HepG2 (cell line): ENCODE results near the gene NCDN. TPM values are rescaled to one million over a fixed set of nuclear protein-coding genes. Genes with fewer than 3 reads are reported as not detected.

ENCODE experiments used
- ARID5B ChIP-seq: IDR thresholded peaks from 2 replicates; pipeline ENCODE4 v1.4.0; 2020; ENCODE audit warnings: mild to moderate bottlenecking, missing genetic modification reagents
- BRD4 ChIP-seq: sonication (generic); formaldehyde crosslinking; IDR thresholded peaks from 2 replicates; pipeline ENCODE4 v1.4.0; 2020; ENCODE audit warnings: missing genetic modification reagents
- CEBPB ChIP-seq: IDR thresholded peaks from 2 replicates; pipeline ENCODE4 v1.6.1; 2011; ENCODE audit warnings: low read depth, low read length, improper control_type of control experiment, borderline replicate concordance
- GABPA ChIP-seq, 2 experiments: IDR thresholded peaks; 2 replicates each; pipeline ENCODE4 v1.6.1; 2011 to 2016; ENCODE audit warnings: low read depth in 2 of 2, low read length in 1 of 2, missing biosample characterization in 1 of 2, missing genetic modification characterization in 1 of 2
- GATAD2A ChIP-seq: IDR thresholded peaks from 2 replicates; pipeline ENCODE4 v1.6.1; 2016
- JUNB ChIP-seq: sonication (generic); formaldehyde crosslinking; IDR thresholded peaks from 2 replicates; pipeline ENCODE4 v1.8.0; 2022; ENCODE audit warnings: missing genetic modification reagents, mild to moderate bottlenecking, borderline replicate concordance
- MBNL3 ChIP-seq: fragments of 250-450 bp; sonication (Bioruptor Pico); conservative IDR thresholded peaks from 2 replicates; pipeline ENCODE4 v1.8.0; 2022; ENCODE audit warnings: mild to moderate bottlenecking, inconsistent platforms
- REPIN1 ChIP-seq: sonication (generic); formaldehyde crosslinking; IDR thresholded peaks from 2 replicates; pipeline ENCODE4 v1.8.0; 2022; ENCODE audit warnings: missing genetic modification reagents, low read depth, mild to moderate bottlenecking, borderline replicate concordance
- SIN3A ChIP-seq: IDR thresholded peaks from 2 replicates; pipeline ENCODE4 v1.6.1; 2011; ENCODE audit warnings: low read depth, mild to moderate bottlenecking, control low read depth, low read length, borderline replicate concordance
- SOX13 ChIP-seq, 3 experiments: fragments of 450-650 bp in 1 of 3; sonication (generic) in 1 of 3; formaldehyde crosslinking in 1 of 3; IDR thresholded peaks in 2 of 3; conservative IDR thresholded peaks in 1 of 3; 2 replicates each; pipeline versions ENCODE4 v1.5.0 to v1.6.1; 2016 to 2020; ENCODE audit warnings: antibody characterized with exemption in 1 of 3, mild to moderate bottlenecking in 1 of 3, missing compliant biosample characterization in 1 of 3, missing genetic modification reagents in 1 of 3, moderate library complexity in 1 of 3
- THAP11 ChIP-seq: IDR thresholded peaks from 2 replicates; pipeline ENCODE4 v1.6.1; 2016; ENCODE audit warnings: missing biosample characterization, missing genetic modification reagents
- TRIM24 ChIP-seq: sonication (generic); formaldehyde crosslinking; IDR thresholded peaks from 2 replicates; pipeline ENCODE4 v1.8.0; 2022; ENCODE audit warnings: mild to moderate bottlenecking, missing genetic modification reagents
- ZBTB38 ChIP-seq: sonication (generic); formaldehyde crosslinking; IDR thresholded peaks from 2 replicates; pipeline ENCODE4 v1.5.1; 2020; ENCODE audit warnings: mild to moderate bottlenecking, missing genetic modification reagents
- ZBTB49 ChIP-seq: sonication (generic); formaldehyde crosslinking; IDR thresholded peaks from 2 replicates; pipeline ENCODE4 v1.4.0; 2020; ENCODE audit warnings: missing genetic modification reagents, borderline replicate concordance
- ZNF18 ChIP-seq: sonication (generic); formaldehyde crosslinking; IDR thresholded peaks from 2 replicates; pipeline ENCODE4 v1.8.0; 2022; ENCODE audit warnings: mild to moderate bottlenecking, missing genetic modification reagents; ENCODE audit not compliant: insufficient replicate concordance
- ZNF558 ChIP-seq: sonication (generic); formaldehyde crosslinking; IDR thresholded peaks from 2 replicates; pipeline ENCODE4 v1.9.0; 2022; ENCODE audit warnings: mild to moderate bottlenecking, missing genetic modification reagents, borderline replicate concordance
- ZNF749 ChIP-seq: sonication (generic); formaldehyde crosslinking; IDR thresholded peaks from 2 replicates; pipeline ENCODE4 v1.8.0; 2022; ENCODE audit warnings: mild to moderate bottlenecking, missing genetic modification reagents, moderate library complexity, borderline replicate concordance
- polyA plus RNA-seq, 8 experiments: library from polyadenylated mRNA; depleted of rRNA in 3 of 8; stranded (reverse) in 7 of 8; unstranded in 1 of 8; fragments of >200 nt; fragmentation: Illumina TruSeq in 4 of 8; extraction: Trizol in 4 of 8; gene quantifications; 2 replicates each; pipeline versions ENCODE4 v1.2.1 to v1.2.3, GENCODE V29; 2011 to 2016; ENCODE audit warnings: low read depth in 4 of 8, missing spikeins in 1 of 8, mixed read lengths in 1 of 8; ENCODE audit not compliant: insufficient read depth in 1 of 8
- total RNA-seq, 5 experiments: library from RNA; depleted of rRNA; stranded (reverse); fragments of >200 nt; fragmentation: Illumina TruSeq; extraction: Trizol; gene quantifications; 2 replicates each; pipeline ENCODE4 v1.2.3, GENCODE V29; 2016; ENCODE audit warnings: low read depth in 1 of 5

NCDN gene
- total and polyA plus RNA-seq, 2 of the 13 experiments (the other 11 are each of a cell fraction or from before 2014, with no cell fraction given), result 6.6 to 9.3 TPM

GRCh38 chr1:35555601-35556477 is 1.8 kb upstream of the NCDN start (continued):
- no peak for TF ChIP-seq SOX13 (IDR thresholded peaks at IDR 0.05)
- peak in 1 of 2 experiments; percentile 91; a peak in 2 of 4 replicates for TF ChIP-seq SOX13 (CRISPR knock-in tag; conservative IDR thresholded peaks at IDR 0.05 in 1 of 2, IDR thresholded peaks at IDR 0.05 in 1 of 2)
- no peak for TF ChIP-seq CEBPB
- peak; percentile 87 for TF ChIP-seq ARID5B
- TF ChIP-seq ZNF18 (CRISPR knock-in tag), result no peak
- no peak for TF ChIP-seq REPIN1
- no peak for TF ChIP-seq ZBTB49 (CRISPR knock-in tag)
- TF ChIP-seq ZNF558 (CRISPR knock-in tag), result no peak
- no peak for TF ChIP-seq TRIM24 (CRISPR knock-in tag)
- TF ChIP-seq ZNF749 (CRISPR knock-in tag), result no peak
- peak; percentile 75 for TF ChIP-seq GATAD2A (CRISPR knock-in tag)
- 0 out of 2 replicates have a peak, but pooled peaks have one; percentile 60 for TF ChIP-seq SIN3A
- TF ChIP-seq MBNL3 (CRISPR knock-in tag), result no peak
- peak; percentile 86 for TF ChIP-seq JUNB (CRISPR knock-in tag)
- TF ChIP-seq BRD4 (CRISPR knock-in tag), result no peak
- no peak for TF ChIP-seq ZBTB38 (CRISPR knock-in tag)
- no peak for TF ChIP-seq GABPA (IDR thresholded peaks at IDR 0.05; ENCODE audit: low read depth, low read length)
- 0 out of 2 replicates have a peak, but pooled peaks have one; percentile 40 for TF ChIP-seq GABPA (CRISPR knock-in tag; IDR thresholded peaks at IDR 0.05; ENCODE audit: low read depth)
- no peak; the same call in 1 of the 2 replicates for TF ChIP-seq THAP11 (CRISPR knock-in tag)
